ENCODE results near the gene SRGAP2C. TPM values are rescaled to one million over a fixed set of nuclear protein-coding genes. Genes with fewer than 3 reads are reported as not detected.
"Not testable (repeated sequence)": the region's sequence is repeated elsewhere in the genome, so short reads cannot be mapped to it uniquely, and the experiment has no call there.

The SRGAP2C gene
- total RNA-seq, 2 experiments from 2014 or later: 14.7 to 17.8 TPM

DNA sequence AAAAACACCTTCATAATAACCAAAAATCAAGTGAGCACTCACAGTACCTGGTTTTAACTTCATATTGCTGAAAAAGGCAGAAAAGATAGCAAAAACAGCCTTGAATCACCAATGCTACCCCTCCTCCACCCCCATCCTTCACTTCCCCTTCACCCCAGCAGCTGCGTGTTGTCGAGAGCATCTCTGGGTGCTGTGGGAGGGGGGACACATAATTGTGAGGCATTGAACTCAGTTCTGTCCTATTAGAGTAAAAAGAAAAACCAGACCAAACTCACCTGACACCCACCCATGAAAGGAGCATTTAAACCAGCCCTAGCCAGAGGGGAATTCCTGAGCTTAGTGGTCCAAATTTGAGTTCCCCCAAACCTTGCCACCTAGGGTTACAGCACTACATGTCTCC, 248.7 kb downstream of the SRGAP2C start:
- DNase-seq; H3K36me3 Mint-ChIP-seq (ENCODE audit: low read depth); H3K4me3 Mint-ChIP-seq; POLR2A ChIA-PET; intact Hi-C loops (cut with DNase I, micrococcal nuclease); H3K9me3 Mint-ChIP-seq (ENCODE audit: low read depth); H3K4me1 Mint-ChIP-seq; H3K27me3 Mint-ChIP-seq; H3K27ac Mint-ChIP-seq; CTCF ChIA-PET; ATAC-seq: not testable (repeated sequence)

DNA sequence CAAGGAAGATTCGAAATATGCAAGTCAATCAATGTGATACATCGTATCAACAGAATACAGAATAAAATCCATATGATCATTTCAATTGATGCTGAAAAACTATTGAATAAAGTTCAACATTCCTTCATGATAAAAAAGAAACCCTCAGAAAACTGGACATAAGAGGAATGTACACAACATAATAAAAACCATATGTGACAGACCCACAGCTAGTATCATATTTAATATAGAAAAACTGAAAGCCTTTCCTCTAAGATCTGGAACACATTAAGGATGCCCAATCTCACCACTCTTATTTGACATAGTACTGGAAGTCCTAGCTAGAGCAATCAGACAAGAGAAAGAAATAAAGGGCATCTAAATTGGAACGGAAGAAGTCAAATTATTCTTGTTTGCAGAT, 254.1 kb downstream of the SRGAP2C start:
- H3K27ac Mint-ChIP-seq; H3K4me3 Mint-ChIP-seq; intact Hi-C loops (cut with DNase I, micrococcal nuclease): not testable (repeated sequence)

DNA sequence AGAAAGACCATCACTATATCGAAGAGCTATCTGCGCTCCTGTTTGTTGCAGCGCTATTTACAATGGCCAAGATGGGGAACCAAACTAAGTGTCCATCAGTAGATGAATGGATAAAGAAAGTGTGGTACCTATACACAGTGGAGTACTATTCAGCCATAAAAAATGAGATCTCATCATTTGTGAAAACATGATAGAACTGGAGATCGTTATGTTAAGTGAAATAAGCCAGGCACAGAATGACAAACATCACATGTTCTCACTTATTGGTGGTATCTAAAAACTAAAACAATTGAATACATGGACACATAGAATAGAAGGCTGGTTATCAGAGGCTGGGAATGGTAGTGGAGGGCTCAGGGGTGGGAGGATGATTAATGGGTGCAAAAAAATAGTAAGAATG, 256.2 kb downstream of the SRGAP2C start:
- H3K4me1 Mint-ChIP-seq: no peaks in the 10 kb centered on the region
- H3K4me3 Mint-ChIP-seq: no peak overlapping the region
- intact Hi-C loops (cut with DNase I, micrococcal nuclease): loop anchor here in 1 of 2 experiments (5.0 kb wide), 1 partner anchor 36 kb away; no protein-coding TSS in a partner anchor
- no peaks in the 10 kb centered on the region for H3K27me3 Mint-ChIP-seq
- DNase-seq (no peak), ATAC-seq (no peak)
- no peak overlapping the region for H3K27ac Mint-ChIP-seq
- H3K9me3 Mint-ChIP-seq (ENCODE audit: low read depth): peaks cover 6% of the 10 kb centered on the region
- peaks cover 3% of the 10 kb centered on the region for H3K36me3 Mint-ChIP-seq (ENCODE audit: low read depth)
- ChIA-PET CTCF (interaction anchor here (0.6 kb wide), 1 partner anchor 77 kb away, joined by 3 read pairs; no protein-coding TSS in a partner anchor), POLR2A (no interaction called here)

More for the DNA sequence above, 254.1 kb downstream of the SRGAP2C start:
- H3K36me3 Mint-ChIP-seq (ENCODE audit: low read depth); POLR2A ChIA-PET; ATAC-seq; H3K4me1 Mint-ChIP-seq; H3K9me3 Mint-ChIP-seq (ENCODE audit: low read depth); DNase-seq; CTCF ChIA-PET; H3K27me3 Mint-ChIP-seq: not testable (repeated sequence)

Other genes starting within 250 kb of the SRGAP2C start
- 10 to 100 TPM; 37.1 to 43.1 TPM for gene FAM72B, start 635 bp upstream of the SRGAP2C start, total RNA-seq

All from activated CD4-positive, alpha-beta T cell treated with anti-CD3 and anti-CD28 coated beads for 36 hours (primary cell).